ENCODE results near the gene C10orf90.

The C10orf90 gene

GRCh38 chr10:126407831-126408230 is 262.7 kb downstream of the C10orf90 start:
- no peak overlapping the region for H2BK5ac ChIP-seq (ENCODE audit: low read length)
- DNase-seq (ENCODE audit: low spot score): no peak
- H2BK12ac ChIP-seq (ENCODE audit: low read length): no peak overlapping the region
- H3K4ac ChIP-seq (ENCODE audit: low read length): no peak overlapping the region
- no peak overlapping the region for H3K27ac ChIP-seq (replicated peaks; ENCODE audit: low read length)
- peaks cover 9 to 10% of the 10 kb centered on the region in 2 donors for H3K4me1 ChIP-seq (ENCODE audit: control insufficient read depth in 2 of 2, insufficient read depth in 1 of 2, low read depth in 1 of 2, low read length in 2 of 2)
- H3K9me3 ChIP-seq (replicated peaks in 1 of 2; ENCODE audit: control insufficient read depth in 2 of 2, insufficient read depth in 1 of 2, low read depth in 1 of 2, low read length in 2 of 2): no peaks in the 10 kb centered on the region
- no peak overlapping the region for H2BK15ac ChIP-seq (ENCODE audit: low read length)
- H3K23ac ChIP-seq (ENCODE audit: low read depth, low read length, poor library complexity): no peak overlapping the region
- no peak overlapping the region for H4K91ac ChIP-seq (ENCODE audit: low read depth, low read length, poor library complexity)
- H2AFZ ChIP-seq (ENCODE audit: low read length): no peak overlapping the region
- H3K27me3 ChIP-seq (ENCODE audit: control insufficient read depth in 3 of 3, insufficient read depth in 3 of 3, low read depth in 1 of 3, low read length in 3 of 3): peaks cover 0 to 5% (median 0%) of the 10 kb centered on the region in 3 experiments
- no peak overlapping the region for H3K9ac ChIP-seq (ENCODE audit: low read depth, low read length, poor library complexity)
- peak overlapping the region; percentile 33 for H3K18ac ChIP-seq (ENCODE audit: low read length)
- H3K36me3 ChIP-seq (replicated peaks in 1 of 2; ENCODE audit: control insufficient read depth in 2 of 2, insufficient read depth in 2 of 2, low read length in 2 of 2): no peaks in the 10 kb centered on the region
- no peak overlapping the region for H3K14ac ChIP-seq (ENCODE audit: low read length)
- no peak overlapping the region for H2AK5ac ChIP-seq (ENCODE audit: low read depth, low read length)
- H3K4me2 ChIP-seq (ENCODE audit: insufficient read depth, low read length, poor library complexity, severe bottlenecking): no peak overlapping the region
- no peaks in the 10 kb centered on the region for H3K79me1 ChIP-seq (ENCODE audit: low read depth, low read length)
- H3K4me3 ChIP-seq (ENCODE audit: low read length in 2 of 2): no peak overlapping the region
- no CpG with 5 or more reads among the region's 2 CpGs for WGBS, 2 donors (ENCODE audit: extremely low coverage in 2 of 2, insufficient read length in 2 of 2, insufficient replicate concordance in 1 of 2)
- H2BK120ac ChIP-seq (ENCODE audit: low read depth, low read length): no peak overlapping the region
- H4K8ac ChIP-seq (ENCODE audit: low read depth, low read length): no peak overlapping the region

- H2BK120ac ChIP-seq (ENCODE audit: low read depth, low read length): no peak overlapping the region
- peak overlapping the region in 1 of 2 donors; percentile 3 for H3K4me3 ChIP-seq (ENCODE audit: low read length in 2 of 2)
- H2BK5ac ChIP-seq (ENCODE audit: low read length): no peak overlapping the region
- H3K4me1 ChIP-seq (ENCODE audit: control insufficient read depth in 2 of 2, insufficient read depth in 1 of 2, low read depth in 1 of 2, low read length in 2 of 2): peaks cover 9 to 10% of the 10 kb centered on the region in 2 donors
- H3K36me3 ChIP-seq (replicated peaks in 1 of 2; ENCODE audit: control insufficient read depth in 2 of 2, insufficient read depth in 2 of 2, low read length in 2 of 2): no peaks in the 10 kb centered on the region
- H3K4me2 ChIP-seq (ENCODE audit: insufficient read depth, low read length, poor library complexity, severe bottlenecking): no peak overlapping the region
- no peak overlapping the region for H2AK5ac ChIP-seq (ENCODE audit: low read depth, low read length)
- H3K9ac ChIP-seq (ENCODE audit: low read depth, low read length, poor library complexity): no peak overlapping the region
- no peak overlapping the region for H3K18ac ChIP-seq (ENCODE audit: low read length)
- H3K79me1 ChIP-seq (ENCODE audit: low read depth, low read length): no peaks in the 10 kb centered on the region
- H3K27me3 ChIP-seq (ENCODE audit: control insufficient read depth in 3 of 3, insufficient read depth in 3 of 3, low read depth in 1 of 3, low read length in 3 of 3): peaks cover 0 to 2% (median 0%) of the 10 kb centered on the region in 3 experiments
- H3K4ac ChIP-seq (ENCODE audit: low read length): no peak overlapping the region
- H2BK15ac ChIP-seq (ENCODE audit: low read length): no peak overlapping the region
- DNase-seq (ENCODE audit: low spot score): no peak
- H4K8ac ChIP-seq (ENCODE audit: low read depth, low read length): no peak overlapping the region
- H2AFZ ChIP-seq (ENCODE audit: low read length): peak overlapping the region; percentile 37
- no CpG with 5 or more reads among the region's 6 CpGs for WGBS, 2 donors (ENCODE audit: extremely low coverage in 2 of 2, insufficient read length in 2 of 2, insufficient replicate concordance in 1 of 2)
- no peak overlapping the region for H4K91ac ChIP-seq (ENCODE audit: low read depth, low read length, poor library complexity)
- H2BK12ac ChIP-seq (ENCODE audit: low read length): no peak overlapping the region
- no peaks in the 10 kb centered on the region for H3K9me3 ChIP-seq (replicated peaks in 1 of 2; ENCODE audit: control insufficient read depth in 2 of 2, insufficient read depth in 1 of 2, low read depth in 1 of 2, low read length in 2 of 2)
- no peak overlapping the region for H3K14ac ChIP-seq (ENCODE audit: low read length)
- H3K27ac ChIP-seq (replicated peaks; ENCODE audit: low read length): no peak overlapping the region
- H3K23ac ChIP-seq (ENCODE audit: low read depth, low read length, poor library complexity): no peak overlapping the region
These were observed 265.2 kb downstream of the C10orf90 start for GRCh38 chr10:126405239-126405775.

GRCh38 chr10:126402721-126403695 is 267.5 kb downstream of the C10orf90 start:
- H3K4me2 ChIP-seq (ENCODE audit: insufficient read depth, low read length, poor library complexity, severe bottlenecking): no peak overlapping the region
- no peak overlapping the region for H2BK15ac ChIP-seq (ENCODE audit: low read length)
- no peaks in the 10 kb centered on the region for H3K27me3 ChIP-seq (ENCODE audit: control insufficient read depth in 3 of 3, insufficient read depth in 3 of 3, low read depth in 1 of 3, low read length in 3 of 3)
- no peaks in the 10 kb centered on the region for H3K79me1 ChIP-seq (ENCODE audit: low read depth, low read length)
- H3K4ac ChIP-seq (ENCODE audit: low read length): no peak overlapping the region
- H3K9ac ChIP-seq (ENCODE audit: low read depth, low read length, poor library complexity): no peak overlapping the region
- no peak overlapping the region for H2BK12ac ChIP-seq (ENCODE audit: low read length)
- H2AFZ ChIP-seq (ENCODE audit: low read length): peak overlapping the region; percentile 32
- no peak for DNase-seq (ENCODE audit: low spot score)
- no peaks in the 10 kb centered on the region for H3K36me3 ChIP-seq (replicated peaks in 1 of 2; ENCODE audit: control insufficient read depth in 2 of 2, insufficient read depth in 2 of 2, low read length in 2 of 2)
- no peak overlapping the region for H2AK5ac ChIP-seq (ENCODE audit: low read depth, low read length)
- WGBS, 2 donors (ENCODE audit: extremely low coverage in 2 of 2, insufficient read length in 2 of 2, insufficient replicate concordance in 1 of 2): no CpG with 5 or more reads among the region's 7 CpGs
- no peak overlapping the region for H3K27ac ChIP-seq (replicated peaks; ENCODE audit: low read length)
- H3K4me3 ChIP-seq (ENCODE audit: low read length in 2 of 2): no peak overlapping the region
- H4K91ac ChIP-seq (ENCODE audit: low read depth, low read length, poor library complexity): no peak overlapping the region
- no peaks in the 10 kb centered on the region for H3K9me3 ChIP-seq (replicated peaks in 1 of 2; ENCODE audit: control insufficient read depth in 2 of 2, insufficient read depth in 1 of 2, low read depth in 1 of 2, low read length in 2 of 2)
- no peak overlapping the region for H2BK5ac ChIP-seq (ENCODE audit: low read length)
- no peak overlapping the region for H3K14ac ChIP-seq (ENCODE audit: low read length)
- H2BK120ac ChIP-seq (ENCODE audit: low read depth, low read length): no peak overlapping the region
- no peak overlapping the region for H3K18ac ChIP-seq (ENCODE audit: low read length)
- H3K4me1 ChIP-seq (ENCODE audit: control insufficient read depth in 2 of 2, insufficient read depth in 1 of 2, low read depth in 1 of 2, low read length in 2 of 2): peaks cover 10% of the 10 kb centered on the region in 2 donors
- no peak overlapping the region for H4K8ac ChIP-seq (ENCODE audit: low read depth, low read length)
- H3K23ac ChIP-seq (ENCODE audit: low read depth, low read length, poor library complexity): no peak overlapping the region

- Histone ChIP-seq H2BK5ac (ENCODE audit: low read length) (no peak overlapping the region), H2BK12ac (ENCODE audit: low read length) (no peak overlapping the region)
- DNase-seq (ENCODE audit: low spot score): no peak
These were observed 269.9 kb downstream of the C10orf90 start for GRCh38 chr10:126400641-126401040.

More at GRCh38 chr10:126400641-126401040, 269.9 kb downstream of the C10orf90 start:
- Histone ChIP-seq H3K18ac (ENCODE audit: low read length) (no peak overlapping the region), H2BK120ac (ENCODE audit: low read depth, low read length) (no peak overlapping the region), H3K79me1 (ENCODE audit: low read depth, low read length) (no peaks in the 10 kb centered on the region), H4K8ac (ENCODE audit: low read depth, low read length) (no peak overlapping the region), H2AFZ (ENCODE audit: low read length) (no peak overlapping the region), H3K4me1 (ENCODE audit: control insufficient read depth in 2 of 2, insufficient read depth in 1 of 2, low read depth in 1 of 2, low read length in 2 of 2) (peaks cover 10 to 11% of the 10 kb centered on the region in 2 donors), H3K9me3 (replicated peaks in 1 of 2; ENCODE audit: control insufficient read depth in 2 of 2, insufficient read depth in 1 of 2, low read depth in 1 of 2, low read length in 2 of 2) (peaks cover 0 to 3% of the 10 kb centered on the region in 2 donors), H3K14ac (ENCODE audit: low read length) (no peak overlapping the region), H3K27ac (replicated peaks; ENCODE audit: low read length) (no peak overlapping the region), H2BK15ac (ENCODE audit: low read length) (no peak overlapping the region), H3K9ac (ENCODE audit: low read depth, low read length, poor library complexity) (no peak overlapping the region), H3K4me2 (ENCODE audit: insufficient read depth, low read length, poor library complexity, severe bottlenecking) (no peak overlapping the region), H3K36me3 (replicated peaks in 1 of 2; ENCODE audit: control insufficient read depth in 2 of 2, insufficient read depth in 2 of 2, low read length in 2 of 2) (no peaks in the 10 kb centered on the region), H3K4ac (ENCODE audit: low read length) (no peak overlapping the region), H3K23ac (ENCODE audit: low read depth, low read length, poor library complexity) (no peak overlapping the region), H2AK5ac (ENCODE audit: low read depth, low read length) (no peak overlapping the region), H3K4me3 (ENCODE audit: low read length in 2 of 2) (no peak overlapping the region), H3K27me3 (ENCODE audit: control insufficient read depth in 3 of 3, insufficient read depth in 3 of 3, low read depth in 1 of 3, low read length in 3 of 3) (no peaks in the 10 kb centered on the region), H4K91ac (ENCODE audit: low read depth, low read length, poor library complexity) (no peak overlapping the region)
- WGBS, 2 donors (ENCODE audit: extremely low coverage in 2 of 2, insufficient read length in 2 of 2, insufficient replicate concordance in 1 of 2): no CpG with 5 or more reads among the region's 4 CpGs
